Common myeloid progenitor, CD34-positive (primary cell): ENCODE data around the gene FER.
"Not testable (repeated sequence)": the region's sequence is repeated elsewhere in the genome, so short reads cannot be mapped to it uniquely, and the experiment has no call there.

Source experiments
- CTCF ChIA-PET: fragments of 350-600 bp; sonication (Branson Sonifier 250); formaldehyde crosslinking; loops from one replicate; lab custom pipeline; 2021; ENCODE audit warnings: antibody characterized with exemption; lab: Charles Lee
- POLR2A ChIA-PET: fragments of 350-600 bp; sonication (Branson Sonifier 250); formaldehyde crosslinking; loops from one replicate; lab custom pipeline; 2021; ENCODE audit warnings: antibody characterized with exemption; lab: Charles Lee
- DNase-seq, 3 donors: peaks; one replicate each; pipeline versions ENCODE4 v3.0.0 to v3.0.0-alpha.2; 2013
- H3K27ac ChIP-seq, 2 experiments: 1 replicate in 1 of 2; 2 replicates in 1 of 2; pipeline ENCODE4 v1.7.0; 2013; ENCODE audit warnings: inconsistent platforms in 2 of 2, low read length in 2 of 2, mild to moderate bottlenecking in 2 of 2, low read depth in 1 of 2, moderate library complexity in 1 of 2; ENCODE audit not compliant: severe bottlenecking in 2 of 2, insufficient read depth in 1 of 2, poor library complexity in 1 of 2
- H3K27me3 ChIP-seq, 5 experiments: replicated peaks in 2 of 5; 1 replicate in 3 of 5; 2 replicates in 2 of 5; pipeline versions ENCODE4 v1.6.1 to v1.7.0; 2013; ENCODE audit warnings: low read length in 4 of 5, mild to moderate bottlenecking in 2 of 5, moderate library complexity in 2 of 5, inconsistent platforms in 1 of 5; ENCODE audit not compliant: insufficient read depth in 5 of 5, control insufficient read depth in 4 of 5
- H3K36me3 ChIP-seq, 4 experiments: 1 replicate in 2 of 4; 2 replicates in 2 of 4; pipeline versions ENCODE4 v1.6.1 to v1.7.0; 2013; ENCODE audit warnings: low read length in 3 of 4, control low read depth in 1 of 4, mild to moderate bottlenecking in 1 of 4; ENCODE audit not compliant: control insufficient read depth in 4 of 4, insufficient read depth in 4 of 4
- H3K4me1 ChIP-seq, 4 experiments: 1 replicate in 3 of 4; 2 replicates in 1 of 4; pipeline versions ENCODE4 v1.6.1 to v1.7.1; 2013; ENCODE audit warnings: low read length in 3 of 4, mild to moderate bottlenecking in 3 of 4, control low read depth in 1 of 4, inconsistent platforms in 1 of 4, moderate library complexity in 1 of 4; ENCODE audit not compliant: control insufficient read depth in 4 of 4, insufficient read depth in 4 of 4; ENCODE audit errors: control extremely low read depth in 1 of 4
- H3K4me3 ChIP-seq, 7 experiments: 1 replicate in 4 of 7; 2 replicates in 3 of 7; pipeline versions ENCODE4 v1.5.1 to v1.7.0; 2013; ENCODE audit warnings: mild to moderate bottlenecking in 7 of 7, low read length in 6 of 7, moderate library complexity in 6 of 7, inconsistent platforms in 2 of 7, low read depth in 2 of 7, control low read depth in 1 of 7; ENCODE audit not compliant: insufficient read depth in 4 of 7, control insufficient read depth in 1 of 7; ENCODE audit errors: extremely low read depth in 1 of 7
- H3K9me3 ChIP-seq, 5 experiments: 1 replicate in 4 of 5; 2 replicates in 1 of 5; pipeline versions ENCODE4 v1.6.1 to v1.7.1; 2013; ENCODE audit warnings: low read length in 4 of 5, mild to moderate bottlenecking in 2 of 5, inconsistent platforms in 1 of 5, low read depth in 1 of 5, moderate library complexity in 1 of 5; ENCODE audit not compliant: control insufficient read depth in 4 of 5, insufficient read depth in 2 of 5; ENCODE audit errors: control extremely low read depth in 1 of 5
- WGBS: methylation state at CpG from one replicate; pipeline ENCODE4 v1.1.5; 2013; ENCODE audit not compliant: insufficient coverage; 5-methylcytosine and 5-hydroxymethylcytosine counted together

FER gene

GRCh38 chr5:109171437-109172073 is 423.9 kb downstream of the FER start:
- H3K36me3 ChIP-seq, POLR2A ChIA-PET, CTCF ChIA-PET, H3K4me1 ChIP-seq, H3K27ac ChIP-seq, H3K27me3 ChIP-seq, DNase-seq, H3K9me3 ChIP-seq, H3K4me3 ChIP-seq: not testable (repeated sequence)
- WGBS: 100% methylated on average over 3 of the region's 3 CpGs

GRCh38 chr5:109173036-109173794 is 425.5 kb downstream of the FER start:
- Histone ChIP-seq H3K36me3 (no peaks in the 10 kb centered on the region), H3K27me3 (no peaks in the 10 kb centered on the region), H3K27ac (no peak overlapping the region), H3K9me3 (no peaks in the 10 kb centered on the region), H3K4me3 (no peak overlapping the region), H3K4me1 (no peaks in the 10 kb centered on the region)
- ChIA-PET CTCF (no interaction called here), POLR2A (no interaction called here)
- DNase-seq: no peak
- 95% methylated on average over 2 of the region's 2 CpGs for WGBS

GRCh38 chr5:109177227-109177626 is 429.5 kb downstream of the FER start:
- CTCF ChIA-PET: no interaction called here
- Histone ChIP-seq H3K4me1 (no peaks in the 10 kb centered on the region), H3K4me3 (no peak overlapping the region), H3K9me3 (no peaks in the 10 kb centered on the region), H3K36me3 (no peaks in the 10 kb centered on the region), H3K27ac (no peak overlapping the region), H3K27me3 (no peaks in the 10 kb centered on the region)
- POLR2A ChIA-PET: no interaction called here
- no peak for DNase-seq
- 100% methylated on average over 2 of the region's 2 CpGs for WGBS

- CTCF ChIA-PET: no interaction called here
- H3K4me3 ChIP-seq: no peak overlapping the region
Observed at GRCh38 chr5:109177782-109178181, 430.1 kb downstream of the FER start.

GRCh38 chr5:109180668-109181067 is 433.0 kb downstream of the FER start:
- H3K27me3 ChIP-seq: no peaks in the 10 kb centered on the region
- 100% methylated on average over 1 of the region's 4 CpGs for WGBS
- no peaks in the 10 kb centered on the region for H3K4me1 ChIP-seq
- no peak overlapping the region for H3K4me3 ChIP-seq
- POLR2A ChIA-PET: no interaction called here
- no peak for DNase-seq
- H3K9me3 ChIP-seq: no peaks in the 10 kb centered on the region
- CTCF ChIA-PET: no interaction called here
- H3K36me3 ChIP-seq: peaks cover 0 to 3% (median 0%) of the 10 kb centered on the region in 4 experiments
- H3K27ac ChIP-seq: no peak overlapping the region

More at GRCh38 chr5:109177782-109178181, 430.1 kb downstream of the FER start:
- Histone ChIP-seq H3K27ac (no peak overlapping the region), H3K36me3 (no peaks in the 10 kb centered on the region), H3K27me3 (no peaks in the 10 kb centered on the region), H3K9me3 (no peaks in the 10 kb centered on the region), H3K4me1 (no peaks in the 10 kb centered on the region)
- POLR2A ChIA-PET: no interaction called here
- no peak for DNase-seq

DNA sequence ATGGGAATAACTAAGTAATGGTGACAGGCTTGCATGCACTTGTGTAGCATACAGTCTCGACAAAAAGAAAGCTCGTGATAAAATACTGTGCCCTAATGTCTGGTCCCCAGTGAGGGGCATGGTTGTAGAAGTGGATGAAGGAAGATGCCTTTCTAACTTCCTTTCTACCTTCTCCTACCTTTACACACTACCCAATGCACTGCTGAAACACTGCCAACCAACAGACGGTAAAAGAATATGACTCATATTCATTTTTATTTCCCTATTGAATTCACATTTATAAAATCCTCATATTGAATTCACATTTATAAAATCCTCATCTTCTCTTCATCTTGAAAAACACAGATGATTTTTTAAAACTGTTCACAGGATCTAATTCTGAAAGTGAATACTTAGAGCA is 439.1 kb downstream of the FER start:
- POLR2A ChIA-PET: interaction anchor here (0.5 kb wide), 1 partner anchor 10 kb away, joined by 3 read pairs; no protein-coding TSS in a partner anchor
- CTCF ChIA-PET: no interaction called here
- no peak for DNase-seq
- H3K27me3 ChIP-seq: no peaks in the 10 kb centered on the region
- peaks cover 0 to 6% (median 3%) of the 10 kb centered on the region in 4 experiments for H3K4me1 ChIP-seq
- H3K27ac ChIP-seq: no peak overlapping the region
- H3K36me3 ChIP-seq: peaks cover 0 to 5% (median 2%) of the 10 kb centered on the region in 4 experiments
- 88% methylated on average over 1 of the region's 3 CpGs for WGBS
- H3K9me3 ChIP-seq: no peaks in the 10 kb centered on the region
- H3K4me3 ChIP-seq: no peak overlapping the region

- Histone ChIP-seq H3K4me3 (peak overlapping the region in 1 of 7 experiments; percentile 31), H3K27me3 (no peaks in the 10 kb centered on the region), H3K27ac (no peak overlapping the region), H3K9me3 (no peaks in the 10 kb centered on the region), H3K36me3 (peaks cover 0 to 5% (median under 1%) of the 10 kb centered on the region in 4 experiments), H3K4me1 (peaks cover 0 to 6% (median 3%) of the 10 kb centered on the region in 4 experiments)
- ChIA-PET POLR2A (no interaction called here), CTCF (no interaction called here)
- peak; percentile 33 to 85 (median 78) for DNase-seq
- WGBS: no CpG with 5 or more reads among the region's 2 CpGs
Observed at GRCh38 chr5:109191153-109191558, 443.5 kb downstream of the FER start.
